Osteoblast (primary cell): ENCODE measurements around the gene ACBD4. TPM values are rescaled to one million over a fixed set of nuclear protein-coding genes. Genes with fewer than 3 reads are reported as not detected.
A peak's percentile ranks its signal among the peaks of the same experiment; 100 is the strongest.

ENCODE experiments used
- DNase-seq: peaks from one replicate; pipeline ENCODE4 v3.0.0; 2011; ENCODE audit warnings: low spot score, mixed read lengths; ENCODE audit not compliant: insufficient read length; ENCODE audit errors: missing footprints
- H2AFZ ChIP-seq: 2 replicates; pipeline ENCODE4 v1.6.0; 2011; ENCODE audit warnings: mild to moderate bottlenecking, low read length
- H3K27ac ChIP-seq: 2 replicates; pipeline ENCODE4 v1.5.1; 2011; ENCODE audit warnings: mild to moderate bottlenecking, low read depth, low read length, moderate library complexity
- H3K27me3 ChIP-seq: 2 replicates; pipeline ENCODE4 v1.6.0; 2012; ENCODE audit warnings: mild to moderate bottlenecking, control low read depth, inconsistent platforms, low read length, moderate library complexity; ENCODE audit not compliant: insufficient read depth
- H3K36me3 ChIP-seq: 2 replicates; pipeline ENCODE4 v1.5.1; 2011; ENCODE audit warnings: mild to moderate bottlenecking, low read length, control low read depth, moderate library complexity; ENCODE audit not compliant: insufficient read depth
- H3K4me1 ChIP-seq: 2 replicates; pipeline ENCODE4 v1.5.1; 2011; ENCODE audit warnings: mild to moderate bottlenecking, low read length, control low read depth, moderate library complexity; ENCODE audit not compliant: insufficient read depth
- H3K4me2 ChIP-seq: 2 replicates; pipeline ENCODE4 v1.6.0; 2011; ENCODE audit warnings: mild to moderate bottlenecking, low read length; ENCODE audit not compliant: insufficient read depth
- H3K4me3 ChIP-seq: fragments of 200-600 bp; sonication (generic); 3 replicates; pipeline ENCODE4 v1.5.1; 2012; ENCODE audit warnings: mild to moderate bottlenecking, low read length, inconsistent platforms; ENCODE audit not compliant: insufficient read depth
- H3K79me2 ChIP-seq: 2 replicates; pipeline ENCODE4 v1.6.0; 2012; ENCODE audit warnings: mild to moderate bottlenecking, low read length, control low read depth, inconsistent platforms; ENCODE audit not compliant: insufficient read depth
- H3K9me3 ChIP-seq: 2 replicates; pipeline ENCODE4 v1.5.1; 2011; ENCODE audit warnings: low read depth, low read length, control low read depth
- H4K20me1 ChIP-seq: 2 replicates; pipeline ENCODE4 v1.6.0; 2012; ENCODE audit warnings: mild to moderate bottlenecking, low read length, control low read depth; ENCODE audit not compliant: insufficient read depth
- total RNA-seq: library from RNA; depleted of rRNA; stranded (reverse); fragments of >200 nt; gene quantifications from 2 replicates; pipeline ENCODE4 v1.2.3, GENCODE V29; 2012
- TF ChIP-seq, protein P1 (sequence below): IDR thresholded peaks from 2 replicates; pipeline ENCODE4 v1.5.1; 2011; ENCODE audit warnings: mild to moderate bottlenecking, low read depth, low read length, moderate library complexity; ENCODE audit errors: extremely low read depth

The ACBD4 gene
- total RNA-seq, 1 donor = 4.7 TPM

- Histone ChIP-seq H3K9me3 (no peaks in the 10 kb centered on the region), H3K27me3 (no peaks in the 10 kb centered on the region), H4K20me1 (peaks cover 8% of the 10 kb centered on the region), H3K79me2 (peaks cover 5% of the 10 kb centered on the region), H2AFZ (peak overlapping the region; percentile 77), H3K4me1 (peaks cover 25% of the 10 kb centered on the region), H3K36me3 (no peaks in the 10 kb centered on the region), H3K4me3 (peak overlapping the region; percentile 73), H3K27ac (peak overlapping the region; percentile 81), H3K4me2 (peak overlapping the region; percentile 80)
- DNase-seq = peak; percentile 94
- TF ChIP-seq, protein P1, sequence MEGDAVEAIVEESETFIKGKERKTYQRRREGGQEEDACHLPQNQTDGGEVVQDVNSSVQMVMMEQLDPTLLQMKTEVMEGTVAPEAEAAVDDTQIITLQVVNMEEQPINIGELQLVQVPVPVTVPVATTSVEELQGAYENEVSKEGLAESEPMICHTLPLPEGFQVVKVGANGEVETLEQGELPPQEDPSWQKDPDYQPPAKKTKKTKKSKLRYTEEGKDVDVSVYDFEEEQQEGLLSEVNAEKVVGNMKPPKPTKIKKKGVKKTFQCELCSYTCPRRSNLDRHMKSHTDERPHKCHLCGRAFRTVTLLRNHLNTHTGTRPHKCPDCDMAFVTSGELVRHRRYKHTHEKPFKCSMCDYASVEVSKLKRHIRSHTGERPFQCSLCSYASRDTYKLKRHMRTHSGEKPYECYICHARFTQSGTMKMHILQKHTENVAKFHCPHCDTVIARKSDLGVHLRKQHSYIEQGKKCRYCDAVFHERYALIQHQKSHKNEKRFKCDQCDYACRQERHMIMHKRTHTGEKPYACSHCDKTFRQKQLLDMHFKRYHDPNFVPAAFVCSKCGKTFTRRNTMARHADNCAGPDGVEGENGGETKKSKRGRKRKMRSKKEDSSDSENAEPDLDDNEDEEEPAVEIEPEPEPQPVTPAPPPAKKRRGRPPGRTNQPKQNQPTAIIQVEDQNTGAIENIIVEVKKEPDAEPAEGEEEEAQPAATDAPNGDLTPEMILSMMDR = no peak
Measured at GRCh38 chr17:45144199-45145034, 8.9 kb downstream of the ACBD4 start.

GRCh38 chr17:45145035-45145389 lies 9.5 kb downstream of the ACBD4 start:
- TF ChIP-seq, protein P1 = no peak
- peak overlapping the region; percentile 74 for H3K27ac ChIP-seq
- peaks cover 25% of the 10 kb centered on the region for H3K4me1 ChIP-seq
- DNase-seq = no peak
- H3K9me3 ChIP-seq = no peaks in the 10 kb centered on the region
- H3K4me2 ChIP-seq = peak overlapping the region; percentile 80
- no peaks in the 10 kb centered on the region for H3K27me3 ChIP-seq
- H4K20me1 ChIP-seq = peaks cover 14% of the 10 kb centered on the region
- H3K79me2 ChIP-seq = peaks cover 11% of the 10 kb centered on the region
- H3K36me3 ChIP-seq = no peaks in the 10 kb centered on the region
- H2AFZ ChIP-seq = peak overlapping the region; percentile 28
- H3K4me3 ChIP-seq = peak overlapping the region; percentile 73

- no peaks in the 10 kb centered on the region for H3K36me3 ChIP-seq
- peaks cover 25% of the 10 kb centered on the region for H3K4me1 ChIP-seq
- no peaks in the 10 kb centered on the region for H3K27me3 ChIP-seq
- H3K27ac ChIP-seq = peak overlapping the region; percentile 100
- no peak overlapping the region for H2AFZ ChIP-seq
- H3K79me2 ChIP-seq = peaks cover 22% of the 10 kb centered on the region
- TF ChIP-seq, protein P1 = no peak
- DNase-seq = peak; percentile 22
- peaks cover 18% of the 10 kb centered on the region for H4K20me1 ChIP-seq
- H3K4me3 ChIP-seq = no peak overlapping the region
- H3K4me2 ChIP-seq = peak overlapping the region; percentile 92
- no peaks in the 10 kb centered on the region for H3K9me3 ChIP-seq
Measured at GRCh38 chr17:45146166-45146565, 10.7 kb downstream of the ACBD4 start.

DNA sequence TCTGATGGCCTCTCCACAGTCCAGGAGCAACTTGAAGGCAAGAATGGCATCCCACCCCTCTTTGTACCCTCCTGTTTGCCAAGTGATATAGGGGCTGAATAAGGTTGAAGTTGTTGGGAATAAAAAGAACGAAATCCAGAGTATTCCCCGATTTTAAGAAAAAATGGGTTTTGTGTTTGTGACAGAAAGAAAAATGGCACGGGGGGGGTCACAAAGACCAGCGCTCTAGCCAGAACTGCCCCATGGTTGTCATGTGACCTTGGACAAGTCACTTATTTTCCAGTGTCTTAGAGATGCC lies 11.1 kb downstream of the ACBD4 start:
- DNase-seq = peak; percentile 36
- peaks cover 29% of the 10 kb centered on the region for H3K4me1 ChIP-seq
- no peak overlapping the region for H2AFZ ChIP-seq

More for the DNA sequence above, 11.1 kb downstream of the ACBD4 start:
- Histone ChIP-seq H3K36me3 (no peaks in the 10 kb centered on the region), H3K27ac (peak overlapping the region; percentile 100), H3K4me3 (peak overlapping the region; percentile 78), H3K4me2 (peak overlapping the region; percentile 92), H3K79me2 (peaks cover 26% of the 10 kb centered on the region), H3K9me3 (no peaks in the 10 kb centered on the region), H4K20me1 (peaks cover 22% of the 10 kb centered on the region), H3K27me3 (no peaks in the 10 kb centered on the region)
- TF ChIP-seq, protein P1 = no peak
